ENCODE results near the gene TGFBR3. TPM values are rescaled to one million over a fixed set of nuclear protein-coding genes. Genes with fewer than 3 reads are reported as not detected.
A peak's percentile ranks its signal among the peaks of the same experiment; 100 is the strongest.

Gene TGFBR3
- total and polyA plus RNA-seq, 10 donors = 5.2 to 254 (median 166) TPM

- Histone ChIP-seq H3K27ac (no peak overlapping the region), H3K9me3 (no peaks in the 10 kb centered on the region), H3K4me1 (peaks cover 8 to 78% (median 33%) of the 10 kb centered on the region in 6 donors), H3K27me3 (replicated peaks in 1 of 7) (no peaks in the 10 kb centered on the region), H3K36me3 (no peaks in the 10 kb centered on the region), H3K4me3 (no peak overlapping the region)
- WGBS, 5 donors = 78 to 91% (median 89%) methylated on average over 9 of the region's 9 CpGs
- intact Hi-C loops (cut with DNase I; ENCODE audit: low total_unique reads) = no loop called here
- TF ChIP-seq POLR2AphosphoS5 (IDR thresholded peaks at IDR 0.05) (peak in 1 of 3 donors; percentile 28), CTCF (IDR thresholded peaks at IDR 0.05 in 8 of 11, conservative IDR thresholded peaks at IDR 0.05 in 3 of 11) (no peak), POLR2A (IDR thresholded peaks at IDR 0.05) (no peak)
- DNase-seq = no peak
These were observed 58.9 kb downstream of the TGFBR3 start for GRCh38 chr1:91827087-91827458.

- Histone ChIP-seq H3K27ac (peak overlapping the region in 1 of 8 donors; percentile 21), H3K4me3 (no peak overlapping the region), H3K27me3 (replicated peaks in 1 of 7) (no peaks in the 10 kb centered on the region), H3K4me1 (peaks cover 10 to 78% (median 33%) of the 10 kb centered on the region in 6 donors), H3K36me3 (no peaks in the 10 kb centered on the region), H3K9me3 (no peaks in the 10 kb centered on the region)
- intact Hi-C loops (cut with DNase I; ENCODE audit: low total_unique reads) = no loop called here
- no peak for TF ChIP-seq CTCF (IDR thresholded peaks at IDR 0.05 in 8 of 11, conservative IDR thresholded peaks at IDR 0.05 in 3 of 11)
- no peak for TF ChIP-seq POLR2AphosphoS5 (IDR thresholded peaks at IDR 0.05)
- TF ChIP-seq POLR2A (IDR thresholded peaks at IDR 0.05) = no peak
- WGBS, 5 donors = 91 to 92% (median 91%) methylated on average over 5 of the region's 5 CpGs
- no peak for DNase-seq
These were observed 59.3 kb downstream of the TGFBR3 start for GRCh38 chr1:91826649-91827048.

GRCh38 chr1:91826248-91826647, 59.7 kb downstream of the TGFBR3 start:
- TF ChIP-seq CTCF (IDR thresholded peaks at IDR 0.05 in 8 of 11, conservative IDR thresholded peaks at IDR 0.05 in 3 of 11) (no peak), POLR2AphosphoS5 (IDR thresholded peaks at IDR 0.05) (no peak), POLR2A (IDR thresholded peaks at IDR 0.05) (no peak)
- H3K27me3 ChIP-seq (replicated peaks in 1 of 7) = no peaks in the 10 kb centered on the region
- H3K27ac ChIP-seq = peak overlapping the region in 1 of 8 donors; percentile 21
- no peak overlapping the region for H3K4me3 ChIP-seq
- 89 to 92% (median 90%) methylated on average over 6 of the region's 6 CpGs for WGBS, 5 donors
- no peak for DNase-seq
- H3K4me1 ChIP-seq = peaks cover 11 to 78% (median 32%) of the 10 kb centered on the region in 6 donors
- H3K9me3 ChIP-seq = no peaks in the 10 kb centered on the region
- intact Hi-C loops (cut with DNase I; ENCODE audit: low total_unique reads) = no loop called here
- no peaks in the 10 kb centered on the region for H3K36me3 ChIP-seq

- intact Hi-C loops (cut with DNase I; ENCODE audit: low total_unique reads) = no loop called here
- Histone ChIP-seq H3K27ac (peak overlapping the region in 5 of 8 donors; percentile 31 to 81 (median 39)), H3K4me3 (no peak overlapping the region), H3K9me3 (no peaks in the 10 kb centered on the region), H3K36me3 (no peaks in the 10 kb centered on the region), H3K4me1 (peaks cover 13 to 79% (median 31%) of the 10 kb centered on the region in 6 donors), H3K27me3 (replicated peaks in 1 of 7) (no peaks in the 10 kb centered on the region)
- DNase-seq = no peak
- TF ChIP-seq POLR2A (IDR thresholded peaks at IDR 0.05) = no peak
- no peak for TF ChIP-seq CTCF (IDR thresholded peaks at IDR 0.05 in 8 of 11, conservative IDR thresholded peaks at IDR 0.05 in 3 of 11)
- peak in 1 of 3 donors; percentile 30 for TF ChIP-seq POLR2AphosphoS5 (IDR thresholded peaks at IDR 0.05)
- 60 to 67% (median 62%) methylated on average over 6 of the region's 6 CpGs for WGBS, 5 donors
These were observed 64.7 kb downstream of the TGFBR3 start for GRCh38 chr1:91821126-91821868.
